HepG2 (cell line): ENCODE results near the gene CD1D. TPM values are rescaled to one million over a fixed set of nuclear protein-coding genes. Genes with fewer than 3 reads are reported as not detected.

Source experiments
- ATAC-seq: fragments of 200-7000 bp; cut with Tn5 transposase; 3 replicates; pipeline ENCODE4 v1.9.1; 2020; ENCODE audit warnings: mild to moderate bottlenecking, moderate library complexity
- BruUV-seq: library from RNA; stranded (reverse); fragments of 400-500 nt; replicated peaks from 2 replicates; lab custom pipeline; 2021; lab: Mats Ljungman, UMichigan
- CTCF ChIA-PET: fragments of 300-600 bp; formaldehyde crosslinking; extraction: SDS; loops from one replicate; lab custom pipeline; 2021; ENCODE audit warnings: low total read pairs, inconsistent platforms, low intra/inter-chr PET ratio; lab: Yijun Ruan, JAX
- POLR2A ChIA-PET: fragments of 350-600 bp; sonication (Branson Sonifier 250); formaldehyde crosslinking; loops from one replicate; lab custom pipeline; 2020; ENCODE audit warnings: antibody characterized with exemption, inconsistent platforms; lab: Yijun Ruan, JAX
- DNase-seq: peaks from one replicate; pipeline ENCODE4 v3.0.0-alpha.2; 2015; ENCODE audit warnings: low spot score
- FAIRE-seq: peaks from 3 replicates; lab custom pipeline; 2011; peaks lifted over from hg19 to GRCh38; lab: Jason Lieb, UNC
- H2AFZ ChIP-seq: one replicate; pipeline ENCODE4 v1.6.1; 2011; ENCODE audit warnings: low read length, inconsistent platforms
- H3K27ac ChIP-seq: fragments of 300-600 bp; 3 replicates; pipeline ENCODE4 v1.8.0; 2011; ENCODE audit warnings: mixed run types, mild to moderate bottlenecking, mixed read lengths, low read length, inconsistent platforms; ENCODE audit not compliant: insufficient read depth; ENCODE audit errors: extremely low read length
- H3K27me3 ChIP-seq, 2 experiments: fragments of 200-600 bp in 1 of 2; 2 replicates in 1 of 2; 3 replicates in 1 of 2; pipeline versions ENCODE4 v1.6.0 to v1.8.0; 2011; ENCODE audit warnings: low read length in 2 of 2, mild to moderate bottlenecking in 2 of 2, moderate library complexity in 2 of 2, inconsistent platforms in 1 of 2; ENCODE audit not compliant: insufficient read depth in 2 of 2, control insufficient read depth in 1 of 2
- H3K36me3 ChIP-seq, 2 experiments: fragments of 200-600 bp in 1 of 2; replicated peaks in 1 of 2; 2 replicates in 1 of 2; 3 replicates in 1 of 2; pipeline versions ENCODE4 v1.5.1 to v1.8.0; 2011; ENCODE audit warnings: low read length in 2 of 2, inconsistent platforms in 1 of 2; ENCODE audit not compliant: insufficient read depth in 2 of 2, control insufficient read depth in 1 of 2
- H3K4me1 ChIP-seq: 2 replicates; pipeline ENCODE4 v1.5.1; 2012; ENCODE audit warnings: low read length, inconsistent platforms; ENCODE audit not compliant: insufficient read depth
- H3K4me2 ChIP-seq: 2 replicates; pipeline ENCODE4 v1.6.0; 2011; ENCODE audit warnings: low read depth, low read length, inconsistent platforms
- H3K4me3 ChIP-seq, 3 experiments: fragments of 200-600 bp in 1 of 3; sonication (generic), shearing (Covaris generic) in 1 of 3; replicated peaks in 1 of 3; 2 replicates each; pipeline ENCODE4 v1.5.1; 2011 to 2016; ENCODE audit warnings: low read length in 3 of 3, inconsistent platforms in 2 of 3, low read depth in 2 of 3, mild to moderate bottlenecking in 2 of 3, control low read depth in 1 of 3, mixed read lengths in 1 of 3; ENCODE audit not compliant: insufficient read depth in 1 of 3
- H3K79me2 ChIP-seq: one replicate; pipeline ENCODE4 v1.6.1; 2011; ENCODE audit warnings: low read length, inconsistent platforms; ENCODE audit not compliant: insufficient read depth
- H3K9ac ChIP-seq: 2 replicates; pipeline ENCODE4 v1.6.0; 2011; ENCODE audit warnings: mild to moderate bottlenecking, low read depth, low read length, inconsistent platforms; ENCODE audit not compliant: insufficient read depth
- H3K9me3 ChIP-seq: 2 replicates; pipeline ENCODE4 v1.5.1; 2012; ENCODE audit warnings: mild to moderate bottlenecking, low read length
- H4K20me1 ChIP-seq: 2 replicates; pipeline ENCODE4 v1.6.0; 2011; ENCODE audit warnings: inconsistent platforms, mild to moderate bottlenecking, low read length, moderate library complexity; ENCODE audit not compliant: insufficient read depth
- CBX1 ChIP-seq: IDR thresholded peaks from one replicate; pipeline ENCODE4 v1.6.1; 2016; ENCODE audit warnings: antibody characterized with exemption, low read depth
- DNMT3B ChIP-seq: conservative IDR thresholded peaks from 2 replicates; pipeline ENCODE4 v1.6.1; 2016; ENCODE audit warnings: missing biosample characterization, control low read depth
- GABPA ChIP-seq, 2 experiments: IDR thresholded peaks; 2 replicates each; pipeline ENCODE4 v1.6.1; 2011 to 2016; ENCODE audit warnings: low read depth in 2 of 2, low read length in 1 of 2, missing biosample characterization in 1 of 2, missing genetic modification characterization in 1 of 2
- GABPB1 ChIP-seq: IDR thresholded peaks from 2 replicates; pipeline ENCODE4 v1.6.1; 2016; ENCODE audit warnings: mild to moderate bottlenecking, missing genetic modification reagents, moderate library complexity, missing compliant biosample characterization
- GFI1 ChIP-seq: sonication (generic); formaldehyde crosslinking; IDR thresholded peaks from 2 replicates; pipeline ENCODE4 v1.5.0; 2020; ENCODE audit warnings: missing genetic modification reagents, mild to moderate bottlenecking, borderline replicate concordance
- HCFC1 ChIP-seq: fragments of 150-350 bp; IDR thresholded peaks from 2 replicates; pipeline ENCODE4 v1.6.1; 2014; ENCODE audit warnings: low read depth, low read length
- HMG20B ChIP-seq: conservative IDR thresholded peaks from 2 replicates; pipeline ENCODE4 v1.6.1; 2016; ENCODE audit warnings: missing genetic modification reagents, missing compliant biosample characterization
- NFKBIZ ChIP-seq: IDR thresholded peaks from 2 replicates; pipeline ENCODE4 v1.6.1; 2018; ENCODE audit warnings: missing genetic modification reagents, missing compliant biosample characterization
- ZNF143 ChIP-seq: sonication (generic); formaldehyde crosslinking; IDR thresholded peaks from 2 replicates; pipeline ENCODE4 v1.4.0; 2020; ENCODE audit warnings: missing genetic modification reagents
- ZNF512B ChIP-seq: sonication (generic); formaldehyde crosslinking; IDR thresholded peaks from 2 replicates; pipeline ENCODE4 v1.5.1; 2020; ENCODE audit warnings: missing genetic modification reagents, mild to moderate bottlenecking, borderline replicate concordance
- ZNF652 ChIP-seq: IDR thresholded peaks from 2 replicates; pipeline ENCODE4 v1.6.1; 2016; ENCODE audit warnings: low read depth, borderline replicate concordance
- ZNF687 ChIP-seq: sonication (generic); formaldehyde crosslinking; IDR thresholded peaks from 2 replicates; pipeline ENCODE4 v1.5.1; 2020; ENCODE audit warnings: mild to moderate bottlenecking, missing genetic modification reagents, moderate library complexity
- ZNF703 ChIP-seq: sonication (generic); formaldehyde crosslinking; IDR thresholded peaks from 2 replicates; pipeline ENCODE4 v1.5.1; 2020; ENCODE audit warnings: missing genetic modification reagents, mild to moderate bottlenecking, moderate library complexity, borderline replicate concordance
- WGBS: methylation state at CpG from one replicate; pipeline ENCODE4 v1.1.6; 2017; ENCODE audit warnings: low lambda C conversion rate; 5-methylcytosine and 5-hydroxymethylcytosine counted together
- in situ Hi-C: cut with HindIII; loops from 2 replicates; pipeline ENCODE4 v1.10.0; 2017; ENCODE audit warnings: low pct_unique_long_range_greater_than_20kb; ENCODE audit not compliant: extremely low pct_ligation_motif_present
- intact Hi-C: fragments of 100-400 bp; cut with micrococcal nuclease; formaldehyde crosslinking; loops from one replicate; pipeline ENCODE4 v1.10.0; 2022; ENCODE audit not compliant: unreplicated experiment
- polyA plus RNA-seq, 8 experiments: library from polyadenylated mRNA; depleted of rRNA in 3 of 8; stranded (reverse) in 7 of 8; unstranded in 1 of 8; fragments of >200 nt; fragmentation: Illumina TruSeq in 4 of 8; extraction: Trizol in 4 of 8; gene quantifications; 2 replicates each; pipeline versions ENCODE4 v1.2.1 to v1.2.3, GENCODE V29; 2011 to 2016; ENCODE audit warnings: low read depth in 4 of 8, missing spikeins in 1 of 8, mixed read lengths in 1 of 8; ENCODE audit not compliant: insufficient read depth in 1 of 8
- total RNA-seq, 5 experiments: library from RNA; depleted of rRNA; stranded (reverse); fragments of >200 nt; fragmentation: Illumina TruSeq; extraction: Trizol; gene quantifications; 2 replicates each; pipeline ENCODE4 v1.2.3, GENCODE V29; 2016; ENCODE audit warnings: low read depth in 1 of 5
- TF ChIP-seq, protein P1 (sequence below): sonication (generic); formaldehyde crosslinking; IDR thresholded peaks from 2 replicates; pipeline ENCODE4 v1.4.0; 2020; ENCODE audit warnings: missing genetic modification reagents

CD1D gene
- total and polyA plus RNA-seq, 2 of the 13 experiments (the other 11 are each of a cell fraction or from before 2014, with no cell fraction given) = not detected

DNA sequence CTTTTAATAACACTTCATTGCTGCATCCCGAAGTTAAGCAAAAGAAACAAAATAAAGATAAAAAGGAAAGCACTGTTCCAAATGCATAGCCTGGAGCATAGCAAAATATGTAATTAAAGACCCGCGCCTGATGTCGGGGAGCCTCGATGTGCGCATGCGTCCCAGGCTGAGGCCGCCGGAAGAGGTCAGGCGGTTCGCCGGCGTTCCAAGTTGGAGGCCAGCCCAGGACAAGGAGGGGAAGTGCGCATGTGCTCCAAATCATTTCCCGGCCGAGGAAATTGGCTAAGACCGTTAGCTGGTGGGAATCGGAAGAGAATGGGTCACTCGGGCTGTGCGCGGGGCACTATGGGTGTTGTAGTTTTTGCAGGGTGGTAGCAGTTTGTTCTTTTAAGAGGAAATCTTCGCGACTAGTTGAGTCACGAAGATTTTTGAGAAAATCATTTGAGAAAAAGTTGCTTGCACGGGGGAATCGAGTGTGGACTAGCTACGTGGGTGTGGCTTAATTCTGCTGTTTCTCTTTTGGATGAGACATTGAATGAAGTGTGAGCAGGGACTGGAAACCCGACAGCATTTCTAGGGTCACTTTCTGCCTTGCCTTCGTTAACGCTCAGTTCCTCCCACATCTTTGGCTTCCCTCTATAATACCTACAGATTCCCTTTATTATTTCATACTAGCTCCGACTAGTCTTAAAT is 31.0 kb upstream of the CD1D start:
- ATAC-seq (peak; percentile 86), FAIRE-seq (no peak), DNase-seq (peak; percentile 56)
- CTCF ChIA-PET = no interaction called here
- Histone ChIP-seq H2AFZ (peak overlapping the region; percentile 54), H3K9me3 (no peaks in the 10 kb centered on the region), H3K27me3 (no peaks in the 10 kb centered on the region; a peak in 1 of 5 replicates), H3K36me3 (no peaks in the 10 kb centered on the region), H3K9ac (no peak overlapping the region), H4K20me1 (no peaks in the 10 kb centered on the region), H3K4me1 (no peaks in the 10 kb centered on the region), H3K79me2 (no peaks in the 10 kb centered on the region), H3K4me3 (peak overlapping the region in 1 of 3 experiments; percentile 44; a peak in 1 of 6 replicates), H3K4me2 (peak overlapping the region; percentile 56), H3K27ac (no peak overlapping the region)
- 21% methylated on average over 31 of the region's 31 CpGs for WGBS
- POLR2A ChIA-PET = no interaction called here
- BruUV-seq = no TSS peak
- in situ Hi-C loops (no loop called here), intact Hi-C loops (no loop called here)
- no peak for TF ChIP-seq DNMT3B (CRISPR knock-in tag)
- peak; percentile 85 for TF ChIP-seq ZNF143 (CRISPR knock-in tag)
- no peak for TF ChIP-seq NFKBIZ (CRISPR knock-in tag)
- peak; percentile 63 for TF ChIP-seq CBX1
- TF ChIP-seq, protein P1, sequence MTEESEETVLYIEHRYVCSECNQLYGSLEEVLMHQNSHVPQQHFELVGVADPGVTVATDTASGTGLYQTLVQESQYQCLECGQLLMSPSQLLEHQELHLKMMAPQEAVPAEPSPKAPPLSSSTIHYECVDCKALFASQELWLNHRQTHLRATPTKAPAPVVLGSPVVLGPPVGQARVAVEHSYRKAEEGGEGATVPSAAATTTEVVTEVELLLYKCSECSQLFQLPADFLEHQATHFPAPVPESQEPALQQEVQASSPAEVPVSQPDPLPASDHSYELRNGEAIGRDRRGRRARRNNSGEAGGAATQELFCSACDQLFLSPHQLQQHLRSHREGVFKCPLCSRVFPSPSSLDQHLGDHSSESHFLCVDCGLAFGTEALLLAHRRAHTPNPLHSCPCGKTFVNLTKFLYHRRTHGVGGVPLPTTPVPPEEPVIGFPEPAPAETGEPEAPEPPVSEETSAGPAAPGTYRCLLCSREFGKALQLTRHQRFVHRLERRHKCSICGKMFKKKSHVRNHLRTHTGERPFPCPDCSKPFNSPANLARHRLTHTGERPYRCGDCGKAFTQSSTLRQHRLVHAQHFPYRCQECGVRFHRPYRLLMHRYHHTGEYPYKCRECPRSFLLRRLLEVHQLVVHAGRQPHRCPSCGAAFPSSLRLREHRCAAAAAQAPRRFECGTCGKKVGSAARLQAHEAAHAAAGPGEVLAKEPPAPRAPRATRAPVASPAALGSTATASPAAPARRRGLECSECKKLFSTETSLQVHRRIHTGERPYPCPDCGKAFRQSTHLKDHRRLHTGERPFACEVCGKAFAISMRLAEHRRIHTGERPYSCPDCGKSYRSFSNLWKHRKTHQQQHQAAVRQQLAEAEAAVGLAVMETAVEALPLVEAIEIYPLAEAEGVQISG (CRISPR knock-in tag) = peak; percentile 42; the same call in 1 of the 2 replicates
- TF ChIP-seq GFI1 (CRISPR knock-in tag) = no peak
- TF ChIP-seq GABPA (IDR thresholded peaks at IDR 0.05; ENCODE audit: low read depth, low read length) = peak; percentile 53
- peak; percentile 86 for TF ChIP-seq GABPA (CRISPR knock-in tag; IDR thresholded peaks at IDR 0.05; ENCODE audit: low read depth)
- no peak for TF ChIP-seq ZNF703
- TF ChIP-seq HCFC1 = peak; percentile 49; the same call in 1 of the 2 replicates
- peak; percentile 16; the same call in 1 of the 2 replicates for TF ChIP-seq ZNF687 (CRISPR knock-in tag)
- peak; percentile 47; the same call in 1 of the 2 replicates for TF ChIP-seq ZNF652 (CRISPR knock-in tag)
- peak; percentile 90 for TF ChIP-seq GABPB1
- 0 out of 2 replicates have a peak, but pooled peaks have one; percentile 15 for TF ChIP-seq HMG20B (CRISPR knock-in tag)
- no peak for TF ChIP-seq ZNF512B (CRISPR knock-in tag)
